GM23248 (cell line): Measurements from ENCODE around the gene NYAP1. TPM values are rescaled to one million over a fixed set of nuclear protein-coding genes. Genes with fewer than 3 reads are reported as not detected.

Experiments
- DNase-seq: peaks from one replicate; pipeline ENCODE4 v3.0.0-alpha.2; 2015
- H2AFZ ChIP-seq: fragments of 200-600 bp; sonication (generic); 2 replicates; pipeline ENCODE4 v1.6.1; 2016; ENCODE audit warnings: antibody characterized with exemption
- H3F3A ChIP-seq: fragments of 200-600 bp; sonication (generic); 2 replicates; pipeline ENCODE4 v1.6.1; 2016; ENCODE audit warnings: mild to moderate bottlenecking, antibody characterized with exemption, mixed run types; ENCODE audit not compliant: insufficient read depth
- H3K27ac ChIP-seq: fragments of 200-600 bp; sonication (generic); 2 replicates; pipeline ENCODE4 v1.5.1; 2016; ENCODE audit warnings: mild to moderate bottlenecking
- H3K27me3 ChIP-seq: fragments of 200-600 bp; sonication (generic); replicated peaks from 2 replicates; pipeline ENCODE4 v1.6.1; 2016; ENCODE audit warnings: mild to moderate bottlenecking; ENCODE audit not compliant: insufficient read depth
- H3K36me3 ChIP-seq: fragments of 200-600 bp; sonication (generic); 2 replicates; pipeline ENCODE4 v1.6.1; 2016; ENCODE audit warnings: low read depth, mild to moderate bottlenecking
- H3K4me1 ChIP-seq: fragments of 200-600 bp; sonication (generic); 2 replicates; pipeline ENCODE4 v1.6.1; 2016; ENCODE audit warnings: mild to moderate bottlenecking; ENCODE audit not compliant: insufficient read depth
- H3K4me2 ChIP-seq: fragments of 200-600 bp; sonication (generic); one replicate; pipeline ENCODE4 v1.6.1; 2016; ENCODE audit warnings: mild to moderate bottlenecking; ENCODE audit not compliant: unreplicated experiment
- H3K4me3 ChIP-seq: fragments of 200-600 bp; sonication (generic); 2 replicates; pipeline ENCODE4 v1.5.1; 2016; ENCODE audit warnings: mild to moderate bottlenecking
- H3K79me2 ChIP-seq: fragments of 200-600 bp; sonication (generic); 2 replicates; pipeline ENCODE4 v1.6.1; 2016; ENCODE audit warnings: mild to moderate bottlenecking; ENCODE audit not compliant: insufficient read depth
- H3K9ac ChIP-seq: fragments of 200-600 bp; sonication (generic); 2 replicates; pipeline ENCODE4 v1.6.1; 2016; ENCODE audit warnings: mild to moderate bottlenecking
- H3K9me2 ChIP-seq: fragments of 200-600 bp; sonication (generic); 2 replicates; pipeline ENCODE4 v1.6.1; 2016; ENCODE audit warnings: mixed run types, mild to moderate bottlenecking, moderate library complexity; ENCODE audit not compliant: insufficient read depth
- H3K9me3 ChIP-seq: fragments of 200-600 bp; sonication (generic); one replicate; pipeline ENCODE4 v1.6.1; 2017; ENCODE audit warnings: low read depth
- H4K20me1 ChIP-seq: fragments of 200-600 bp; sonication (generic); 2 replicates; pipeline ENCODE4 v1.6.0; 2016; ENCODE audit not compliant: insufficient read depth
- EZH2 ChIP-seq: fragments of 200-600 bp; sonication (generic); IDR thresholded peaks from 2 replicates; pipeline ENCODE4 v1.6.1; 2018; ENCODE audit warnings: antibody characterized with exemption, mild to moderate bottlenecking; ENCODE audit not compliant: insufficient read depth, poor library complexity, severe bottlenecking
- EZH2phosphoT487 ChIP-seq: fragments of 200-600 bp; sonication (generic); IDR thresholded peaks from 2 replicates; pipeline ENCODE4 v1.6.1; 2018; ENCODE audit warnings: antibody characterized with exemption, moderate library complexity, mild to moderate bottlenecking, low read depth; ENCODE audit not compliant: insufficient read depth
- WGBS, 2 experiments: methylation state at CpG; one replicate each; pipeline ENCODE4 v1.1.6; 2015 to 2017; ENCODE audit warnings: low lambda C conversion rate in 2 of 2, low coverage in 1 of 2; ENCODE audit errors: missing lambda C conversion rate in 2 of 2; 5-methylcytosine and 5-hydroxymethylcytosine counted together
- in situ Hi-C: fragments of 300-500 bp; cut with MboI; formaldehyde crosslinking; loops from 2 replicates; pipeline ENCODE4 v1.15.0; 2020
- polyA plus RNA-seq: library from polyadenylated mRNA; unstranded; fragments of >200 nt; fragmentation: Nextera tagmentation; extraction: Ambion mirVana; gene quantifications from 2 replicates; pipeline ENCODE4 v1.2.1, GENCODE V29; 2016
- total RNA-seq: library from RNA; depleted of rRNA; stranded (reverse); fragments of >200 nt; shearing (Covaris generic); gene quantifications from 2 replicates; pipeline ENCODE4 v1.2.3, GENCODE V29; 2014

Gene NYAP1
- total and polyA plus RNA-seq, 2 experiments from 2014 or later = not detected

DNA sequence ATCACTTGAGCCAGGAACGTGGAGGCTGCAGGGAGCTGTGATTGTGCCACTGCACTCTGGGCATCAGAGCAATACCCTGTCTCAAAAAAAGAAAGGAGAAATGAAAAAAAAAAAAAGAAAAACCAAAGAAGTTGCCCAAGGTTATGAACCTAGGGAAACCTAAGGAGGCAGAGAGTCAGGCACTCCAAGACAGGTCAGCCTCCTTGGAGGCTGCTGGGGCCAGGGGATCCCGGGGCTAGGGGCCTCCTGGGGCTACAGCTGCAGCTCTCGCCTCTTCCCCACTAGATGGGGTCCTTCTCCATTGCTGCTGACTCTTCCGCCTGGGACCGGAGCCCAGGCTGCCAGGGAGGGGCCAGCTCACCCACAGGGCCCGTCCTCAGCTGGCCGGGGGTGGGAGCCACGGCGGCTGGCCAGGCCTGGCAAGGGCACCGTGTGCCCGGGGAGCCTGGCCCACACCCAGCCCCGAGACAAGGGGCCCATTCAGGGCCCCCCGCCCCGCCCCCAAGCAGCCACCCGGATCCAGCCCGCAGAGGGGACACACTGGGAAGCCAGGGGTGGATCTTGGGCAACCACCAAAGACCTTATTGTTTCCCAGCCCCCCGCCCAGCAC is 17.9 kb upstream of the NYAP1 start:
- in situ Hi-C loops = loop anchor here (25.0 kb wide), 1 partner anchor 396 kb away; the partner anchor contains the start of genes SLC12A9 and TRIP6
- H3K4me3 ChIP-seq = no peak overlapping the region
- H3K9me2 ChIP-seq = no peaks in the 10 kb centered on the region
- no peak overlapping the region for H2AFZ ChIP-seq
- H3K36me3 ChIP-seq = 0 out of 2 replicates have a peak, but pooled peaks cover 3% of the 10 kb centered on the region
- H3F3A ChIP-seq = peaks cover 18% of the 10 kb centered on the region
- no peaks in the 10 kb centered on the region for H3K9me3 ChIP-seq
- H3K27ac ChIP-seq = no peak overlapping the region
- no peaks in the 10 kb centered on the region for H3K27me3 ChIP-seq
- 6 to 7% methylated on average over 6 to 12 of the region's 17 CpGs for WGBS, 2 experiments
- H4K20me1 ChIP-seq = no peaks in the 10 kb centered on the region
- no peaks in the 10 kb centered on the region for H3K79me2 ChIP-seq
- DNase-seq = peak; percentile 90
- no peak for TF ChIP-seq EZH2
- TF ChIP-seq EZH2phosphoT487 = no peak
- H3K4me2 ChIP-seq = peak overlapping the region; percentile 19
- H3K9ac ChIP-seq = no peak overlapping the region
- peaks cover 18% of the 10 kb centered on the region for H3K4me1 ChIP-seq

GRCh38 chr7:100466653-100467605 is 16.8 kb upstream of the NYAP1 start:
- WGBS, 2 experiments = 76 to 82% methylated on average over 23 to 32 of the region's 32 CpGs
- in situ Hi-C loops = loop anchor here (25.0 kb wide), 1 partner anchor 395 kb away; the partner anchor contains the start of genes SLC12A9 and TRIP6

GRCh38 chr7:100467638-100468373 is 15.9 kb upstream of the NYAP1 start:
- Histone ChIP-seq H3K79me2 (no peaks in the 10 kb centered on the region), H3F3A (peaks cover 22% of the 10 kb centered on the region), H3K4me2 (no peak overlapping the region), H2AFZ (no peak overlapping the region), H3K4me3 (no peak overlapping the region), H3K9me2 (no peaks in the 10 kb centered on the region), H3K4me1 (peaks cover 18% of the 10 kb centered on the region), H3K9ac (no peak overlapping the region), H3K27me3 (no peaks in the 10 kb centered on the region), H3K36me3 (peaks cover 2% of the 10 kb centered on the region; the same call in 1 of the 2 replicates), H4K20me1 (no peaks in the 10 kb centered on the region), H3K9me3 (no peaks in the 10 kb centered on the region), H3K27ac (no peak overlapping the region)
- no peak for DNase-seq
- WGBS, 2 experiments = 62 to 73% methylated on average over 10 to 22 of the region's 22 CpGs
- in situ Hi-C loops = loop anchor here (25.0 kb wide), 1 partner anchor 394 kb away; the partner anchor contains the start of genes SLC12A9 and TRIP6
- TF ChIP-seq EZH2phosphoT487 (no peak), EZH2 (no peak)

More at GRCh38 chr7:100466653-100467605, 16.8 kb upstream of the NYAP1 start:
- no peaks in the 10 kb centered on the region for H4K20me1 ChIP-seq
- H3F3A ChIP-seq = peaks cover 22% of the 10 kb centered on the region
- H3K4me2 ChIP-seq = no peak overlapping the region
- no peak overlapping the region for H2AFZ ChIP-seq
- H3K79me2 ChIP-seq = no peaks in the 10 kb centered on the region
- no peak overlapping the region for H3K9ac ChIP-seq
- TF ChIP-seq EZH2 (no peak), EZH2phosphoT487 (no peak)
- no peaks in the 10 kb centered on the region for H3K9me2 ChIP-seq
- no peak overlapping the region for H3K27ac ChIP-seq
- DNase-seq = no peak
- no peaks in the 10 kb centered on the region for H3K9me3 ChIP-seq
- peaks cover 18% of the 10 kb centered on the region for H3K4me1 ChIP-seq
- no peaks in the 10 kb centered on the region for H3K27me3 ChIP-seq
- H3K36me3 ChIP-seq = 0 out of 2 replicates have a peak, but pooled peaks cover 3% of the 10 kb centered on the region
- no peak overlapping the region for H3K4me3 ChIP-seq
